SK-N-SH treated with all-trans-retinoic acid at 6 μM for 48 hours (cell line): ENCODE results near the gene AFF1.

Experiments
- ATAC-seq: fragments of 200-7000 bp; cut with Tn5 transposase; 3 replicates; pipeline ENCODE4 v1.9.1; 2020; ENCODE audit warnings: mild to moderate bottlenecking, moderate library complexity
- ARNTL ChIP-seq: fragments of 450-650 bp; formaldehyde crosslinking; IDR thresholded peaks from 2 replicates; pipeline ENCODE4 v1.5.0; 2020; ENCODE audit warnings: low read depth, mild to moderate bottlenecking, moderate library complexity, borderline replicate concordance
- BACH2 ChIP-seq: fragments of 250-450 bp; sonication (Bioruptor Pico); IDR thresholded peaks from 2 replicates; pipeline ENCODE4 v1.9.0; 2021; ENCODE audit warnings: mild to moderate bottlenecking, borderline replicate concordance
- CREB5 ChIP-seq: fragments of 250-450 bp; sonication (Bioruptor Pico); IDR thresholded peaks from 2 replicates; pipeline ENCODE4 v1.5.1; 2020; ENCODE audit warnings: low read depth, mild to moderate bottlenecking, moderate library complexity
- CSDC2 ChIP-seq: fragments of 250-450 bp; sonication (Bioruptor Pico); IDR thresholded peaks from 2 replicates; pipeline ENCODE4 v1.5.0; 2020; ENCODE audit warnings: mild to moderate bottlenecking, moderate library complexity
- CSRNP3 ChIP-seq: fragments of 250-450 bp; sonication (Bioruptor Pico); IDR thresholded peaks from 2 replicates; pipeline ENCODE4 v1.5.1; 2021; ENCODE audit warnings: mild to moderate bottlenecking, moderate library complexity
- ESRRG ChIP-seq: fragments of 250-450 bp; sonication (Bioruptor Pico); IDR thresholded peaks from 2 replicates; pipeline ENCODE4 v1.6.1; 2021; ENCODE audit warnings: mild to moderate bottlenecking
- GLIS3 ChIP-seq: fragments of 250-450 bp; sonication (Bioruptor Pico); IDR thresholded peaks from 2 replicates; pipeline ENCODE4 v1.5.0; 2020; ENCODE audit warnings: mild to moderate bottlenecking, moderate library complexity
- ISL1 ChIP-seq: fragments of 250-450 bp; sonication (Bioruptor Pico); IDR thresholded peaks from 2 replicates; pipeline ENCODE4 v2.1.2; 2022; ENCODE audit warnings: mild to moderate bottlenecking, moderate library complexity
- OSR1 ChIP-seq: fragments of 250-450 bp; sonication (Bioruptor Pico); IDR thresholded peaks from 2 replicates; pipeline ENCODE4 v1.8.0; 2022; ENCODE audit warnings: moderate library complexity, mild to moderate bottlenecking, inconsistent platforms
- PATZ1 ChIP-seq: fragments of 250-450 bp; sonication (Bioruptor Pico); IDR thresholded peaks from 2 replicates; pipeline ENCODE4 v1.8.0; 2020; ENCODE audit warnings: mild to moderate bottlenecking, moderate library complexity, borderline replicate concordance
- POU6F1 ChIP-seq: fragments of 250-450 bp; sonication (Bioruptor Pico); IDR thresholded peaks from 2 replicates; pipeline ENCODE4 v1.8.0; 2021; ENCODE audit warnings: low read depth, mild to moderate bottlenecking, moderate library complexity, borderline replicate concordance
- PPARA ChIP-seq: fragments of 250-450 bp; sonication (Bioruptor Pico); IDR thresholded peaks from 2 replicates; pipeline ENCODE4 v1.5.0; 2020; ENCODE audit warnings: mild to moderate bottlenecking, borderline replicate concordance
- RARB ChIP-seq: fragments of 250-450 bp; sonication (Bioruptor Pico); IDR thresholded peaks from 2 replicates; pipeline ENCODE4 v1.8.0; 2021; ENCODE audit warnings: mild to moderate bottlenecking, moderate library complexity
- TCF4 ChIP-seq: fragments of 250-450 bp; sonication (Bioruptor Pico); IDR thresholded peaks from 2 replicates; pipeline ENCODE4 v1.8.0; 2021; ENCODE audit warnings: mild to moderate bottlenecking, moderate library complexity, borderline replicate concordance
- TOX ChIP-seq: fragments of 250-450 bp; sonication (Bioruptor Pico); IDR thresholded peaks from 2 replicates; pipeline ENCODE4 v1.8.0; 2021; ENCODE audit warnings: mild to moderate bottlenecking, moderate library complexity, borderline replicate concordance
- TSHZ2 ChIP-seq: fragments of 250-450 bp; sonication (Bioruptor Pico); IDR thresholded peaks from 2 replicates; pipeline ENCODE4 v1.5.0; 2020; ENCODE audit warnings: mild to moderate bottlenecking, moderate library complexity
- ZC3H10 ChIP-seq: fragments of 250-450 bp; sonication (Bioruptor Pico); IDR thresholded peaks from 2 replicates; pipeline ENCODE4 v1.5.1; 2021; ENCODE audit warnings: mild to moderate bottlenecking, moderate library complexity
- ZFP30 ChIP-seq: fragments of 450-650 bp; formaldehyde crosslinking; IDR thresholded peaks from 2 replicates; pipeline ENCODE4 v1.5.0; 2022; ENCODE audit warnings: mild to moderate bottlenecking, moderate library complexity
- ZNF565 ChIP-seq: fragments of 450-650 bp; formaldehyde crosslinking; conservative IDR thresholded peaks from 2 replicates; pipeline ENCODE4 v1.5.0; 2020; ENCODE audit warnings: low read depth, mild to moderate bottlenecking, moderate library complexity
- ZNF70 ChIP-seq: fragments of 450-650 bp; formaldehyde crosslinking; IDR thresholded peaks from 2 replicates; pipeline ENCODE4 v1.5.0; 2020; ENCODE audit warnings: mild to moderate bottlenecking, moderate library complexity

AFF1 gene

GRCh38 chr4:87031920-87032319 is 97.1 kb downstream of the AFF1 start (continued):
- TF ChIP-seq POU6F1 (CRISPR knock-in tag), result no peak
- TF ChIP-seq, all 23 proteins: peak for 0

GRCh38 chr4:87032884-87033533 is 98.2 kb downstream of the AFF1 start:
- TF ChIP-seq CREB5 (CRISPR knock-in tag) (no peak), ARNTL (CRISPR knock-in tag) (no peak)
- peak; percentile 54 for ATAC-seq

GRCh38 chr4:87033902-87034301 is 99.1 kb downstream of the AFF1 start:
- ATAC-seq, result no peak
- no peak for TF ChIP-seq CSRNP3 (CRISPR knock-in tag)
- no peak for TF ChIP-seq TOX (CRISPR knock-in tag)
- no peak for TF ChIP-seq CREB5 (CRISPR knock-in tag)
- TF ChIP-seq CSDC2 (CRISPR knock-in tag), result no peak
- no peak for TF ChIP-seq POU6F1 (CRISPR knock-in tag)
- TF ChIP-seq ARNTL (CRISPR knock-in tag), result no peak
- TF ChIP-seq ZNF565 (CRISPR knock-in tag), result no peak
- TF ChIP-seq OSR1 (CRISPR knock-in tag), result no peak
- no peak for TF ChIP-seq TCF4 (CRISPR knock-in tag)
- no peak for TF ChIP-seq PATZ1 (CRISPR knock-in tag)
- TF ChIP-seq GLIS3 (CRISPR knock-in tag), result no peak
- TF ChIP-seq ZNF70 (CRISPR knock-in tag), result no peak
- TF ChIP-seq TSHZ2, result no peak
- TF ChIP-seq ZFP30, result no peak
- TF ChIP-seq RARB, result no peak
- no peak for TF ChIP-seq PPARA (CRISPR knock-in tag)
- TF ChIP-seq ISL1 (CRISPR knock-in tag), result no peak
- no peak for TF ChIP-seq BACH2
- no peak for TF ChIP-seq ZC3H10 (CRISPR knock-in tag)
- TF ChIP-seq ESRRG (CRISPR knock-in tag), result no peak
- TF ChIP-seq, all 23 proteins: peak for 0
